COLO668 (cell line): ENCODE measurements around the gene EOGT.
A peak's percentile ranks its signal among the peaks of the same experiment; 100 is the strongest.

ENCODE experiments used
- DNase-seq: peaks from one replicate; lab custom pipeline; 2025; ENCODE audit not compliant: unreplicated experiment; lab: John Stamatoyannopoulos, UW

EOGT gene

GRCh38 chr3:69009559-69010410 lies 3.7 kb downstream of the EOGT start:
- no peak for DNase-seq

- DNase-seq = no peak
These were observed 4.5 kb downstream of the EOGT start for GRCh38 chr3:69008980-69009379.

GRCh38 chr3:69005791-69006482 lies 7.5 kb downstream of the EOGT start:
- no peak for DNase-seq

- no peak for DNase-seq
These were observed 8.3 kb downstream of the EOGT start for GRCh38 chr3:69005071-69005790.

GRCh38 chr3:69004138-69004537 lies 9.3 kb downstream of the EOGT start:
- no peak for DNase-seq

GRCh38 chr3:68999605-69000004 lies 13.9 kb downstream of the EOGT start:
- DNase-seq = no peak

GRCh38 chr3:68999158-68999557 lies 14.3 kb downstream of the EOGT start:
- DNase-seq = no peak

- no peak for DNase-seq
These were observed 15.6 kb downstream of the EOGT start for GRCh38 chr3:68997887-68998286.

GRCh38 chr3:68996356-68996995 lies 17.0 kb downstream of the EOGT start:
- no peak for DNase-seq

GRCh38 chr3:68988740-68989139 lies 24.7 kb downstream of the EOGT start:
- DNase-seq = no peak

- DNase-seq = no peak
These were observed 26.2 kb downstream of the EOGT start for GRCh38 chr3:68987322-68987721.

- no peak for DNase-seq
These were observed 26.8 kb downstream of the EOGT start for GRCh38 chr3:68986496-68987208.

GRCh38 chr3:68985146-68985790 lies 28.2 kb downstream of the EOGT start:
- DNase-seq = no peak

- no peak for DNase-seq
These were observed 29.4 kb downstream of the EOGT start for GRCh38 chr3:68984011-68984530.

- no peak for DNase-seq
These were observed 35.9 kb downstream of the EOGT start for GRCh38 chr3:68977486-68978167.

GRCh38 chr3:68974711-68975110 lies 38.8 kb downstream of the EOGT start:
- DNase-seq = no peak

- no peak for DNase-seq
These were observed 39.8 kb downstream of the EOGT start for GRCh38 chr3:68973639-68974038.

GRCh38 chr3:68972358-68972979 lies 41.0 kb downstream of the EOGT start:
- DNase-seq = peak; percentile 25

- no peak for DNase-seq
These were observed 48.8 kb downstream of the EOGT start for GRCh38 chr3:68964694-68965093.
